Measurements from ENCODE around the gene MTCL1.

GRCh38 chr18:8705238-8705960, at the start of gene MTCL1:
- TF ChIP-seq CTCF (IDR thresholded peaks at IDR 0.05; ENCODE audit: low read length) (no peak), EZH2 (IDR thresholded peaks at IDR 0.05; ENCODE audit: borderline replicate concordance, low read length) (no peak)
